Neural crest cell (in vitro differentiated cells): ENCODE measurements around the gene CDCA7. TPM values are rescaled to one million over a fixed set of nuclear protein-coding genes. Genes with fewer than 3 reads are reported as not detected.
"Not testable (repeated sequence)": the region's sequence is repeated elsewhere in the genome, so short reads cannot be mapped to it uniquely, and the experiment has no call there.

Experiments used
- DNase-seq: peaks from one replicate; pipeline ENCODE4 v3.0.0; 2021; ENCODE audit warnings: low read depth, mixed read lengths, low spot score
- H3K27ac Mint-ChIP-seq: one replicate; pipeline ENCODE4 v1.8.0; 2021; ENCODE audit warnings: mild to moderate bottlenecking, mixed read lengths; ENCODE audit not compliant: unreplicated experiment
- H3K27me3 Mint-ChIP-seq: 2 replicates; pipeline ENCODE4 v1.8.0; 2021; ENCODE audit warnings: low read depth, mild to moderate bottlenecking, mixed read lengths
- H3K36me3 Mint-ChIP-seq: 2 replicates; pipeline ENCODE4 v1.8.0; 2021; ENCODE audit warnings: low read depth, mild to moderate bottlenecking, mixed read lengths
- H3K4me1 Mint-ChIP-seq: 2 replicates; pipeline ENCODE4 v1.8.0; 2021; ENCODE audit warnings: mixed read lengths
- H3K4me3 Mint-ChIP-seq: one replicate; pipeline ENCODE4 v1.8.0; 2021; ENCODE audit warnings: mild to moderate bottlenecking, mixed read lengths
- H3K9me3 Mint-ChIP-seq: 2 replicates; pipeline ENCODE4 v1.8.0; 2021; ENCODE audit warnings: mixed read lengths
- CTCF ChIP-seq: fragments of 200-600 bp; sonication (generic); conservative IDR thresholded peaks from 2 replicates; pipeline ENCODE4 v1.5.0; 2021; ENCODE audit warnings: antibody characterized with exemption, mild to moderate bottlenecking
- total RNA-seq: library from RNA; stranded (reverse); gene quantifications from 2 replicates; pipeline ENCODE4 v1.2.1, GENCODE V29; 2021

CDCA7 gene
- total RNA-seq, 1 donor from 2014 or later = 82.5 TPM

- no peak overlapping the region for H3K27ac Mint-ChIP-seq
- peaks cover 17% of the 10 kb centered on the region for H3K36me3 Mint-ChIP-seq
- DNase-seq = no peak
- no peak overlapping the region for H3K4me3 Mint-ChIP-seq
- H3K27me3 Mint-ChIP-seq = no peaks in the 10 kb centered on the region
- H3K4me1 Mint-ChIP-seq = peaks cover 43% of the 10 kb centered on the region
- H3K9me3 Mint-ChIP-seq = no peaks in the 10 kb centered on the region
- TF ChIP-seq CTCF = no peak
Measured at GRCh38 chr2:173359231-173359630, 4.6 kb downstream of the CDCA7 start.

- no peak for TF ChIP-seq CTCF
- Mint-ChIP-seq H3K9me3 (peaks cover 4% of the 10 kb centered on the region), H3K27ac (no peak overlapping the region), H3K27me3 (no peaks in the 10 kb centered on the region), H3K4me3 (no peak overlapping the region), H3K4me1 (no peaks in the 10 kb centered on the region), H3K36me3 (peaks cover 18% of the 10 kb centered on the region)
- DNase-seq = no peak
Measured at GRCh38 chr2:173370198-173370597, 15.5 kb downstream of the CDCA7 start.

DNA sequence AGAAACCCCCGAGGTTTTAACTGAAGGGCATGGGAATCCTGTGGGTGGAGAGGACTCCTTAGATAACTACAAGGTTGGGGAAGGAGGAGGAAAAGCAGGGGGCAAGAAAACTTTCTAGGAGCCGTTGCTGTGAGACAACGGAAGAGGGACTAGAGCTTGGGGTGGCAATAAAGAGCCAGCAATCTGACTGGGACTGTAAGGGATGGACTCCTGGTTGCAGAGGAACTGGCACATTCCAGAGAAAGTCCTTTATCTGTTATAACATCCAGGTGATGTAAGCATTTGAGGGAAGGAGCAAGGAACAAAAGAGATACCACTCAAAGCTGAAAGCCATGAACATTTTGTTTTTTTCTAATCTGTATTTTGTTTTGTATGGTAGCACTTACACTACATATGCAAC lies 16.4 kb downstream of the CDCA7 start:
- Mint-ChIP-seq H3K4me3 (no peak overlapping the region), H3K9me3 (peaks cover 4% of the 10 kb centered on the region), H3K27me3 (no peaks in the 10 kb centered on the region), H3K36me3 (peaks cover 20% of the 10 kb centered on the region), H3K4me1 (no peaks in the 10 kb centered on the region), H3K27ac (peak overlapping the region; percentile 32)
- no peak for TF ChIP-seq CTCF
- DNase-seq = no peak

- no peak for DNase-seq
- TF ChIP-seq CTCF = no peak
- H3K4me1 Mint-ChIP-seq = no peaks in the 10 kb centered on the region
- peaks cover 15% of the 10 kb centered on the region for H3K36me3 Mint-ChIP-seq
- peaks cover 4% of the 10 kb centered on the region for H3K9me3 Mint-ChIP-seq
- no peak overlapping the region for H3K4me3 Mint-ChIP-seq
- no peak overlapping the region for H3K27ac Mint-ChIP-seq
- no peaks in the 10 kb centered on the region for H3K27me3 Mint-ChIP-seq
Measured at GRCh38 chr2:173373290-173373689, 18.6 kb downstream of the CDCA7 start.

DNA sequence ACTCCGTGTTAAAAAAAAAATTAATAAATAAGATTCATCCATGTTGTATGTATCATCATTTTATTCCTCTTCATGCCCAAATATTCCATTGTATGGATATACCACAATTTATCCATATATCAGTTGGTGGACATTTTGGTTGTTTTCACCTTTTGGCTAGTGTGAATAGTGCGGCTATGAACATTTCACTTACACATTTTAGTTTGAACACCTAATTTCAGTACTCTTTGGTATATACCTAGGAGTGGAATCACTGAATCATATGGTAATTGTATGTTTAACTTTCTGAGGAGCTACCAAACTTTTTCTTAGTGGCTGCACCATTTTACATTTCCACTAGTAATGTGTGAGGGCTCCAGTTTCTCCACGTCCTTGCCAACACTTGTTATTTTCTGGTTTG lies 20.0 kb downstream of the CDCA7 start:
- Mint-ChIP-seq H3K4me1 (no peaks in the 10 kb centered on the region), H3K4me3 (no peak overlapping the region), H3K9me3 (peaks cover 4% of the 10 kb centered on the region), H3K27me3 (no peaks in the 10 kb centered on the region), H3K27ac (no peak overlapping the region), H3K36me3 (peaks cover 15% of the 10 kb centered on the region)
- no peak for TF ChIP-seq CTCF
- DNase-seq = no peak

- DNase-seq, H3K9me3 Mint-ChIP-seq, H3K27ac Mint-ChIP-seq, H3K4me3 Mint-ChIP-seq, H3K36me3 Mint-ChIP-seq, H3K27me3 Mint-ChIP-seq: not testable (repeated sequence)
- peaks cover 12% of the 10 kb centered on the region for H3K4me1 Mint-ChIP-seq
Measured at GRCh38 chr2:173385534-173385933, 30.9 kb downstream of the CDCA7 start.
